ENCODE results near the gene KCNQ1. TPM values are rescaled to one million over a fixed set of nuclear protein-coding genes. Genes with fewer than 3 reads are reported as not detected.
A peak's percentile ranks its signal among the peaks of the same experiment; 100 is the strongest.

KCNQ1 gene
- total RNA-seq, 1 donor from 2014 or later = 3.4 TPM

DNA sequence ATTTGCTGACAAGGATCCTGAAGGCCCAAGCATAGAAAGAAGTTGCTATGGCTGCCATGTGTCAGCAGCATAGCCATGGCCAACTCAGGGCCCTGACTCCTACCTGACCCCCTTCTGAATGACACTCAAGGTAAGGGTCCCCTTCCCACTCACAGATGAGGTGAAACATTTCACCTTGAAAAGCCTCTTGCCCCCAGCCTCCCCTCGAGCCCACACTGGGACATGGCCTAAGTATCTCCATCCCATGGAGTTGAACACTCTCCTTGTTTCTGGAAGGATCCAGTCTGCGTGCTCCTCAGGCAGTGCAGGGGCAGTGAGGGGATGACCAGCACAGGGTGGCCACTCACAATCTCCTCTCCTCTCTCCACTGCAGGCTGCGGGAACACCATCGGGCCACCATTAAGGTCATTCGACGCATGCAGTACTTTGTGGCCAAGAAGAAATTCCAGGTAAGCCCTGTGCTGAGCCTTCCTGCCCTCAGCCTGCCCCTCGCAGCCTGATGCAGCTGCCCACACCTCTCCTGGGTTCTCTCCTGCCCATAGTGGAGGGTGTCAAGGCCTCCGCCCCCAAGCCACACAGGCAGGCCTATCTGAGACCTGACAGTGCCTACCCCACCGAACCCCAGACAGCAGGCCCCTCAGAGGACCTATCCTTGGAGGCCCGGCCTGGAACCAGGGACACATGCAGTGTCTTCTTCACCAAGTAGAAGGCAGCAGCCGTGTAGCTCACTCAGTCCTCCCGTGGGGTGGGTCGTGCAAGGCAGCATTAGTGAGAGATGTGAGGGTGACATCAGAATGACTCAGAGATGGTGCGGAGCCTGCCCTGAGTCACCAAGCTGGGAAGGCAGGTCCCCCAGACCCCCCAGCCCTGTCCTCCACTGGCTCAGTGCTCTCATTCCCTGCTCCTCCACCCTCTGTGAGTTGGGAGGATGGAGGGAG, 323.9 kb downstream of the KCNQ1 start:
- Mint-ChIP-seq H3K4me1 (ENCODE audit: low read depth) (peaks cover 3% of the 10 kb centered on the region), H3K27ac (no peak overlapping the region), H3K27me3 (ENCODE audit: low read depth) (peaks cover 9% of the 10 kb centered on the region), H3K9me3 (peaks cover 6% of the 10 kb centered on the region), H3K4me3 (ENCODE audit: low read depth) (no peak overlapping the region), H3K36me3 (ENCODE audit: low read depth) (no peaks in the 10 kb centered on the region)
- DNase-seq (ENCODE audit: low spot score) = no peak
- intact Hi-C loops (cut with micrococcal nuclease) = no loop called here

- Mint-ChIP-seq H3K27me3 (ENCODE audit: low read depth) (peaks cover 9% of the 10 kb centered on the region), H3K36me3 (ENCODE audit: low read depth) (no peaks in the 10 kb centered on the region), H3K27ac (no peak overlapping the region), H3K4me1 (ENCODE audit: low read depth) (peaks cover 3% of the 10 kb centered on the region), H3K9me3 (peaks cover 6% of the 10 kb centered on the region), H3K4me3 (ENCODE audit: low read depth) (no peak overlapping the region)
- intact Hi-C loops (cut with micrococcal nuclease) = no loop called here
- no peak for DNase-seq (ENCODE audit: low spot score)
Observed at GRCh38 chr11:2769409-2770095, 324.7 kb downstream of the KCNQ1 start.

DNA sequence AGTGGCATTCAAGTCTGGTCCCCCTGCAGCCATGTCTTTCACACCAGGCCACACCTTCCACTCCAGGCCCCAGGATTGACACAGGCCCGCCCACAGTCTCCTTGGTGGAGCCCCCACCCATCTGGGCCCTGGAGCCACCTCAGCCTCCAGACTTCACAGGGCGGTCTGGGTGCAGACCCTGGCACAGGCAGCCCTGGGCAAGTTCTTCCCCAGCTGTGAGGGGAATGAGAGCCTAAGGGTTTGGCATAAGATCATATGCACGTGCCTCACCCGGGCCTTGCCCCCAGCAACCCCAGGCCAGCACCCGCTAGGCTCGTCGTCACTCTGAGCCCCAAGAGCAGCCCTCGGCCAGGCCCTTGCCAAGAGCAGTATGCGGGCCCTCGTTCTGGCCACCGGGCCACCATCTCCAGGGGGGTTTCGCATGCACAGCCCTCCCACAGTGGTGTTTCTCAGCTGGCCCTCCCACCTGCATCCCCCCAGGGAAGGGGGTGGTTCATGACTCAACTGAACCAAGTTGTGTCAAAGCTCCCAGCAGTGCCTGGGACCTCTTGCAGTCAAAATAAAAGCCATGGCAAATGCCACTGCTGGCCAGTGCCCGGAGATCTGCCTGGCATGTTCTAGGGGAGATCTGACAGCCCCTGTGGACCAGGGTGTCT, 325.4 kb downstream of the KCNQ1 start:
- no peak overlapping the region for H3K4me3 Mint-ChIP-seq (ENCODE audit: low read depth)
- peak; percentile 6 for DNase-seq (ENCODE audit: low spot score)
- no peak overlapping the region for H3K27ac Mint-ChIP-seq
- H3K36me3 Mint-ChIP-seq (ENCODE audit: low read depth) = no peaks in the 10 kb centered on the region
- peaks cover 6% of the 10 kb centered on the region for H3K9me3 Mint-ChIP-seq
- H3K27me3 Mint-ChIP-seq (ENCODE audit: low read depth) = peaks cover 7% of the 10 kb centered on the region
- H3K4me1 Mint-ChIP-seq (ENCODE audit: low read depth) = peaks cover 7% of the 10 kb centered on the region
- intact Hi-C loops (cut with micrococcal nuclease) = no loop called here

- H3K9me3 Mint-ChIP-seq = peaks cover 2% of the 10 kb centered on the region
- no peak overlapping the region for H3K4me3 Mint-ChIP-seq (ENCODE audit: low read depth)
- no peak for DNase-seq (ENCODE audit: low spot score)
- H3K4me1 Mint-ChIP-seq (ENCODE audit: low read depth) = peaks cover 7% of the 10 kb centered on the region
- intact Hi-C loops (cut with micrococcal nuclease) = no loop called here
- H3K27ac Mint-ChIP-seq = no peak overlapping the region
- no peaks in the 10 kb centered on the region for H3K36me3 Mint-ChIP-seq (ENCODE audit: low read depth)
- peaks cover 6% of the 10 kb centered on the region for H3K27me3 Mint-ChIP-seq (ENCODE audit: low read depth)
Observed at GRCh38 chr11:2770761-2771301, 326.0 kb downstream of the KCNQ1 start.

DNA sequence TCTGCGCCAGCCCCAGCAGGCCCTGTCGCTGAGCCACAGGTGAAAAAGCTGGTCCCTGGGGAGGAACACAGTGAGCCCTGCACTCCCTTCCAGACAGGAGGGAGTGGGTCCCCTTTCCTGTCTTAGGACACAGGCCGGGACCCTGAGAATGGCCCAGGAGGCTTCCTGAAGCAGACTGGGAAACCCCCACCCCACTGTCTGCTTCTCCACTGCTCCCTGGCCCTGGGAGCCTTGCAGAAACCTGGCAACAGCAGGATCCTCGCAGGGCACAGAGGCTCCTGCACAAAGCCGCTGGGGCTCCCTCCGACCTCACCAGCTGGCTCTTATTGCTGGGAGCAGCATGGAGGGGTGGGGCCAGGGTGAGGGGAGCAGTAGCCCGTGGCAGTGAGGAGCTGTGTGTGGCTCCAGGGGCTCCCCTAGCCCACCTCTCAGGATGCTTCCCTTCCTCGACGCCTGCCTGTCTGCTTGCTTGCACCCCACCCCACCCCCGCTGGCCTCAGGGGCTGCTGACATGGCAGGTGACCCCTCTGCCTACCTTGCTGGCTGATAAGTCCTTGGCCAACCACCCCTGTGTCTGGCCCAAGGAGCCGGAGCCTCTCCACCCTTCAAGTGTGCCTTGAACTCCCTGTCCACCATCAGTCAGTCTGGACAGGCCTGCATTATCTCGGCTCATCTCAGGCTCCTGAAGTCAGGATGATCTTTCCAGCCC, 327.1 kb downstream of the KCNQ1 start:
- no peaks in the 10 kb centered on the region for H3K36me3 Mint-ChIP-seq (ENCODE audit: low read depth)
- H3K9me3 Mint-ChIP-seq = no peaks in the 10 kb centered on the region
- no peak overlapping the region for H3K4me3 Mint-ChIP-seq (ENCODE audit: low read depth)
- no peaks in the 10 kb centered on the region for H3K27me3 Mint-ChIP-seq (ENCODE audit: low read depth)
- intact Hi-C loops (cut with micrococcal nuclease) = no loop called here
- H3K27ac Mint-ChIP-seq = no peak overlapping the region
- DNase-seq (ENCODE audit: low spot score) = peak; percentile 4
- peaks cover 7% of the 10 kb centered on the region for H3K4me1 Mint-ChIP-seq (ENCODE audit: low read depth)

DNA sequence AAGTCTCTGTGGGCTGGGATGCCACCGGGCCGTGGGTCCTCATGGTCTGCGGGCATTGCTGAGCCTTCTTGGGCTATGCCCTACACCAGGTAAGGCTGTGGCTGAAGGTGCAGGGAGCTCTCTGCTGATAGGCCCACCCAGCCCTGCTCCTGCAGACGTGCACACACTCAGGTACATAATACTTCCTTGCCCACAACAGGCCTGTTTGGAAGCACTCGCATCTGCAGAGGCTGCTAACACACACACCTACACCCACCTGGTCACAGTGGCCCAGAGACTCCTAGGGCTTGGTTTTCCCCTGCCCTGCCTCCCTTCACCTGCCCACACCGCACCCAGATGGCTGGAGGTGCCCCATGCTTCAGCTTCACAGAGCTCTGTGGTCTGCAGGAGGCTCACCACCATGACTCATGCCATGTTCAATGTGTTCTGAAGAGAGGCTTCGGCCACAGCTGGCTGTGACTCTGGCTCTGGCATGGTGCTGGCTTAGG, 327.8 kb downstream of the KCNQ1 start:
- H3K9me3 Mint-ChIP-seq = no peaks in the 10 kb centered on the region
- H3K4me1 Mint-ChIP-seq (ENCODE audit: low read depth) = peaks cover 7% of the 10 kb centered on the region
- no peak for DNase-seq (ENCODE audit: low spot score)
- no peaks in the 10 kb centered on the region for H3K36me3 Mint-ChIP-seq (ENCODE audit: low read depth)
- intact Hi-C loops (cut with micrococcal nuclease) = no loop called here
- no peaks in the 10 kb centered on the region for H3K27me3 Mint-ChIP-seq (ENCODE audit: low read depth)
- H3K4me3 Mint-ChIP-seq (ENCODE audit: low read depth) = no peak overlapping the region
- no peak overlapping the region for H3K27ac Mint-ChIP-seq

- peaks cover 7% of the 10 kb centered on the region for H3K4me1 Mint-ChIP-seq (ENCODE audit: low read depth)
- no peaks in the 10 kb centered on the region for H3K27me3 Mint-ChIP-seq (ENCODE audit: low read depth)
- no peaks in the 10 kb centered on the region for H3K36me3 Mint-ChIP-seq (ENCODE audit: low read depth)
- DNase-seq (ENCODE audit: low spot score) = peak; percentile 6
- H3K27ac Mint-ChIP-seq = no peak overlapping the region
- intact Hi-C loops (cut with micrococcal nuclease) = no loop called here
- no peak overlapping the region for H3K4me3 Mint-ChIP-seq (ENCODE audit: low read depth)
- H3K9me3 Mint-ChIP-seq = no peaks in the 10 kb centered on the region
Observed at GRCh38 chr11:2774173-2775082, 329.6 kb downstream of the KCNQ1 start.

DNA sequence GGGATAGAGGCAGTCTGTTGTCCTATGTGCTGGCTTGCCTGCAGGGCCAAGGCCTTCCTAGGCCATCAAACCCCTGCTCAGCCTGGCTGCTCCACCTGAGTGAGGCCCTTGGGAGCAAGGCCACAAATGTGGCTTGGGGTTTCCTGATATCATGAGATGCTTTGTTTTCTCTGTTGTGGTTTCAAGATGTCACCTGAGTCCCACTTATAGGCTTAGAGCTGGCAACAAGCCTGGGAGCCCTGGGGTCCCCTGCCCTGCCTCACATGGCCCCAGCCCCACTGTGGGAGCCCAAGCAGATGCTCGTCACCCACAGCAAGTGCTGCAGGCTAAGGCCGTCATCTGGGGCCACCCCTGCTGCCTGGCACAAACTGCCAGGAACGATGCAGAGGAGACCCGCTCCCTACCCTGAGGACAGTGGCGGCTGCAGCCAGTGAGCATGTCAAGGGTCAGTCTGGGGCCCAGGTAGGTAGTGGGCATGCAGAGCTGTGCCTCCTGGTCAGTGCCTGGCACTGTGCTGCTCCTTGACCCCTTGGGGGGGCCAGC, 330.3 kb downstream of the KCNQ1 start:
- Mint-ChIP-seq H3K27ac (no peak overlapping the region), H3K4me3 (ENCODE audit: low read depth) (no peak overlapping the region), H3K36me3 (ENCODE audit: low read depth) (no peaks in the 10 kb centered on the region), H3K9me3 (no peaks in the 10 kb centered on the region), H3K27me3 (ENCODE audit: low read depth) (no peaks in the 10 kb centered on the region), H3K4me1 (ENCODE audit: low read depth) (peaks cover 7% of the 10 kb centered on the region)
- intact Hi-C loops (cut with micrococcal nuclease) = no loop called here
- DNase-seq (ENCODE audit: low spot score) = peak; percentile 6

DNA sequence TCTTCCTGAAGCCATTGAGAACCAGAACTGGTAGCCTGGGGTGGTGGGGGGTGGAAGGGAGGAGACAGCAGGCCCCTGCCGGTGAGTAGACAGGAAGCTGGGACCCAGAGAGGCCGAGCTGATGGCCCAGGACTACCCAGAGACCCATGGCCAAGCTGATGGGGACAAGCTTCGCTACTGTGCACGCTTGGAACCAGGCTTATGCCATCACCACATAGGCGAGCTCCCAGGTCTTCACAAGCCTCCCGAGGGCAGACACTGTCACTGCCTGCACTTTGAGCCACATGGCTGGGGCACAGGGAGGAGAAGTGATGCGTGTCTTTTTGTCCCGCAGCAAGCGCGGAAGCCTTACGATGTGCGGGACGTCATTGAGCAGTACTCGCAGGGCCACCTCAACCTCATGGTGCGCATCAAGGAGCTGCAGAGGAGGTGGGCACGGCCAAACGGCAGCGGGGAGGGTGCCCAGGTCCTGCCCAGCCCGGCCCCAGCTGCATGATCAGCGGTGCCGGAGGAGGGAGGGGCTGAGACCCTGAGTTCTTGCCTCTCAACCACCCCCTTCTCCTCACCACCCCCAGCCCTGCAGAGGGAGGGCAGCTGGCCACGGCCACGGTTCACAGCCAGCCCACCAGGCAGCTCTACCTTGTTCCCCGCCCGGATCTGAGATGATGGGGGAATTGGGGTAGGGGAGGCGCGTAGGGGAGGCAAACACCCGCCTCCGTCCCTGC, 331.0 kb downstream of the KCNQ1 start:
- no peaks in the 10 kb centered on the region for H3K36me3 Mint-ChIP-seq (ENCODE audit: low read depth)
- no peaks in the 10 kb centered on the region for H3K9me3 Mint-ChIP-seq
- H3K27me3 Mint-ChIP-seq (ENCODE audit: low read depth) = no peaks in the 10 kb centered on the region
- no peak overlapping the region for H3K4me3 Mint-ChIP-seq (ENCODE audit: low read depth)
- no peak for DNase-seq (ENCODE audit: low spot score)
- intact Hi-C loops (cut with micrococcal nuclease) = no loop called here
- no peak overlapping the region for H3K27ac Mint-ChIP-seq
- H3K4me1 Mint-ChIP-seq (ENCODE audit: low read depth) = peaks cover 7% of the 10 kb centered on the region

- intact Hi-C loops (cut with micrococcal nuclease) = no loop called here
- Mint-ChIP-seq H3K4me3 (ENCODE audit: low read depth) (no peak overlapping the region), H3K27ac (no peak overlapping the region), H3K4me1 (ENCODE audit: low read depth) (peaks cover 7% of the 10 kb centered on the region), H3K36me3 (ENCODE audit: low read depth) (no peaks in the 10 kb centered on the region), H3K27me3 (ENCODE audit: low read depth) (no peaks in the 10 kb centered on the region), H3K9me3 (no peaks in the 10 kb centered on the region)
- no peak for DNase-seq (ENCODE audit: low spot score)
Observed at GRCh38 chr11:2776351-2777061, 331.7 kb downstream of the KCNQ1 start.
